H9 (cell line): ENCODE results near the gene NCOR1. TPM values are rescaled to one million over a fixed set of nuclear protein-coding genes. Genes with fewer than 3 reads are reported as not detected.

Experiments
- DNase-seq: peaks from one replicate; pipeline ENCODE4 v3.0.0-alpha.2; 2017
- H2AFZ ChIP-seq: one replicate; pipeline ENCODE4 v1.6.1; 2013; ENCODE audit warnings: mild to moderate bottlenecking, low read length, control low read depth, moderate library complexity
- H2AK5ac ChIP-seq: 2 replicates; pipeline ENCODE4 v1.6.1; 2013; ENCODE audit warnings: low read length, control low read depth, mixed read lengths; ENCODE audit not compliant: insufficient read length
- H2BK120ac ChIP-seq: one replicate; pipeline ENCODE4 v1.6.1; 2013; ENCODE audit warnings: low read depth, mild to moderate bottlenecking, low read length, control low read depth, inconsistent platforms; ENCODE audit not compliant: poor library complexity, severe bottlenecking
- H2BK12ac ChIP-seq: 2 replicates; pipeline ENCODE4 v1.6.1; 2013; ENCODE audit warnings: low read length, control low read depth, mixed read lengths, low read depth; ENCODE audit not compliant: insufficient read length
- H2BK15ac ChIP-seq: 2 replicates; pipeline ENCODE4 v1.6.1; 2013; ENCODE audit warnings: low read depth, low read length, control low read depth
- H2BK20ac ChIP-seq: one replicate; pipeline ENCODE4 v1.6.1; 2013; ENCODE audit warnings: low read depth, mild to moderate bottlenecking, low read length, control low read depth, inconsistent platforms; ENCODE audit not compliant: poor library complexity, severe bottlenecking
- H2BK5ac ChIP-seq: 2 replicates; pipeline ENCODE4 v1.6.1; 2013; ENCODE audit warnings: low read length, control low read depth, mixed read lengths; ENCODE audit not compliant: insufficient read length
- H3K14ac ChIP-seq: 2 replicates; pipeline ENCODE4 v1.6.1; 2013; ENCODE audit warnings: low read length, control low read depth; ENCODE audit not compliant: insufficient read depth
- H3K18ac ChIP-seq: 2 replicates; pipeline ENCODE4 v1.6.1; 2013; ENCODE audit warnings: low read depth, mild to moderate bottlenecking, mixed read lengths, low read length, control low read depth; ENCODE audit not compliant: insufficient read length
- H3K23ac ChIP-seq: 2 replicates; pipeline ENCODE4 v1.6.1; 2013; ENCODE audit warnings: low read length, control low read depth, mixed read lengths, low read depth; ENCODE audit not compliant: insufficient read length
- H3K23me2 ChIP-seq: 2 replicates; pipeline ENCODE4 v1.6.1; 2013; ENCODE audit warnings: low read depth, mild to moderate bottlenecking, mixed read lengths, low read length, control low read depth; ENCODE audit not compliant: insufficient read length, poor library complexity, severe bottlenecking
- H3K27ac ChIP-seq: 2 replicates; pipeline ENCODE4 v1.5.1; 2013; ENCODE audit warnings: low read length, control low read depth, mixed read lengths, low read depth; ENCODE audit not compliant: insufficient read length
- H3K27me3 ChIP-seq: 2 replicates; pipeline ENCODE4 v1.6.1; 2013; ENCODE audit warnings: low read length, control low read depth, inconsistent platforms; ENCODE audit not compliant: insufficient read depth
- H3K4ac ChIP-seq: 2 replicates; pipeline ENCODE4 v1.6.1; 2013; ENCODE audit warnings: low read depth, mild to moderate bottlenecking, control low read depth, inconsistent platforms, low read length, moderate library complexity
- H3K4me1 ChIP-seq: 2 replicates; pipeline ENCODE4 v1.6.1; 2013; ENCODE audit warnings: low read length, control low read depth, inconsistent platforms; ENCODE audit not compliant: insufficient read depth
- H3K4me2 ChIP-seq: 2 replicates; pipeline ENCODE4 v1.6.1; 2013; ENCODE audit warnings: low read length, control low read depth, mixed read lengths; ENCODE audit not compliant: insufficient read length, insufficient read depth
- H3K56ac ChIP-seq: 2 replicates; pipeline ENCODE4 v1.6.1; 2013; ENCODE audit warnings: low read depth, mild to moderate bottlenecking, mixed read lengths, low read length, control low read depth; ENCODE audit not compliant: insufficient read length
- H3K79me1 ChIP-seq: 2 replicates; pipeline ENCODE4 v1.6.1; 2013; ENCODE audit warnings: low read depth, mild to moderate bottlenecking, moderate library complexity, low read length, control low read depth, inconsistent platforms; ENCODE audit not compliant: insufficient read depth, poor library complexity, severe bottlenecking
- H3K79me2 ChIP-seq: 2 replicates; pipeline ENCODE4 v1.6.1; 2013; ENCODE audit warnings: low read length, control low read depth, inconsistent platforms; ENCODE audit not compliant: insufficient read depth
- H3K9ac ChIP-seq: 2 replicates; pipeline ENCODE4 v1.6.1; 2013; ENCODE audit warnings: low read length, control low read depth, mixed read lengths; ENCODE audit not compliant: insufficient read length; ENCODE audit errors: extremely low read depth
- H3K9me3 ChIP-seq: one replicate; pipeline ENCODE4 v1.6.1; 2013; ENCODE audit warnings: low read depth, low read length, inconsistent platforms; ENCODE audit not compliant: control insufficient read depth
- H3T11ph ChIP-seq: one replicate; pipeline ENCODE4 v1.6.1; 2013; ENCODE audit warnings: mild to moderate bottlenecking, low read length, control low read depth, inconsistent platforms
- H4K20me1 ChIP-seq: one replicate; pipeline ENCODE4 v1.6.1; 2013; ENCODE audit not compliant: control insufficient read depth, insufficient read length, insufficient read depth
- H4K5ac ChIP-seq: 2 replicates; pipeline ENCODE4 v1.6.1; 2013; ENCODE audit warnings: low read depth, mild to moderate bottlenecking, mixed read lengths, low read length, control low read depth; ENCODE audit not compliant: insufficient read length
- H4K8ac ChIP-seq: replicated peaks from 2 replicates; pipeline ENCODE4 v1.6.1; 2013; ENCODE audit warnings: low read length, control low read depth, mixed read lengths, low read depth; ENCODE audit not compliant: insufficient read length
- H4K91ac ChIP-seq: 2 replicates; pipeline ENCODE4 v1.6.1; 2013; ENCODE audit warnings: low read depth, mild to moderate bottlenecking, moderate library complexity, mixed read lengths, low read length, control low read depth; ENCODE audit not compliant: insufficient read length
- H3K27ac Mint-ChIP-seq, 3 experiments: 2 replicates in 2 of 3; 3 replicates in 1 of 3; pipeline ENCODE4 v1.8.0; 2020 to 2021; ENCODE audit warnings: mixed read lengths in 3 of 3, mild to moderate bottlenecking in 1 of 3, moderate library complexity in 1 of 3
- H3K27me3 Mint-ChIP-seq: 2 replicates; pipeline ENCODE4 v1.8.0; 2021; ENCODE audit warnings: low read depth, mild to moderate bottlenecking, moderate library complexity, mixed read lengths
- H3K36me3 Mint-ChIP-seq, 3 experiments: 2 replicates in 2 of 3; 3 replicates in 1 of 3; pipeline ENCODE4 v1.8.0; 2020 to 2021; ENCODE audit warnings: low read depth in 3 of 3, mixed read lengths in 3 of 3; ENCODE audit not compliant: insufficient read depth in 1 of 3
- H3K4me1 Mint-ChIP-seq, 2 experiments: 2 replicates each; pipeline ENCODE4 v1.8.0; 2020; ENCODE audit warnings: mixed read lengths in 2 of 2
- H3K4me3 Mint-ChIP-seq, 2 experiments: 2 replicates in 1 of 2; 3 replicates in 1 of 2; pipeline ENCODE4 v1.8.0; 2020 to 2021; ENCODE audit warnings: mild to moderate bottlenecking in 2 of 2, mixed read lengths in 2 of 2, moderate library complexity in 1 of 2
- H3K9me3 Mint-ChIP-seq, 2 experiments: 2 replicates in 1 of 2; 3 replicates in 1 of 2; pipeline ENCODE4 v1.8.0; 2020; ENCODE audit warnings: mild to moderate bottlenecking in 2 of 2, mixed read lengths in 2 of 2, moderate library complexity in 1 of 2
- CTCF ChIP-seq: fragments of 200-600 bp; sonication (generic); conservative IDR thresholded peaks from 3 replicates; pipeline ENCODE4 v1.8.0; 2021; ENCODE audit warnings: antibody characterized with exemption, mild to moderate bottlenecking
- WGBS: extraction: QIAGEN DNeasy Blood & Tissue Kit; methylation state at CpG from one replicate; pipeline ENCODE4 v1.1.7; 2013; ENCODE audit warnings: missing lambda C conversion rate, low lambda C conversion rate, mixed read lengths; ENCODE audit not compliant: insufficient read length; ENCODE audit errors: extremely low coverage; 5-methylcytosine and 5-hydroxymethylcytosine counted together
- total RNA-seq: library from RNA; stranded (reverse); gene quantifications from 2 replicates; pipeline ENCODE4 v1.2.1, GENCODE V29; 2021

Gene NCOR1
- total RNA-seq, 1 experiment from 2014 or later = 119 TPM

- Histone ChIP-seq H2BK15ac (no peak overlapping the region), H3K9me3 (no peaks in the 10 kb centered on the region), H4K8ac (no peak overlapping the region), H4K20me1 (no peaks in the 10 kb centered on the region), H2AK5ac (no peak overlapping the region), H3K27ac (no peak overlapping the region), H3T11ph (no peak overlapping the region), H3K4me2 (no peak overlapping the region), H2BK12ac (no peak overlapping the region), H3K27me3 (no peaks in the 10 kb centered on the region), H3K4ac (no peak overlapping the region), H3K79me1 (no peaks in the 10 kb centered on the region), H3K79me2 (no peaks in the 10 kb centered on the region; the same call in 1 of the 2 replicates), H2BK20ac (no peak overlapping the region), H2BK120ac (no peak overlapping the region), H2BK5ac (no peak overlapping the region), H4K91ac (no peak overlapping the region), H3K23ac (no peak overlapping the region), H3K18ac (no peak overlapping the region), H3K56ac (no peak overlapping the region), H3K23me2 (no peaks in the 10 kb centered on the region), H3K4me1 (no peaks in the 10 kb centered on the region), H4K5ac (no peak overlapping the region), H3K9ac (no peak overlapping the region), H3K14ac (no peak overlapping the region), H2AFZ (no peak overlapping the region)
- Mint-ChIP-seq H3K4me1 (no peaks in the 10 kb centered on the region), H3K9me3 (peaks cover 0 to 1% of the 10 kb centered on the region in 2 experiments; a peak in 2 of 5 replicates), H3K4me3 (no peak overlapping the region), H3K36me3 (peaks cover 27 to 48% (median 43%) of the 10 kb centered on the region in 3 experiments), H3K27ac (peak overlapping the region; percentile 0 to 58 (median 10); a peak in 4 of 7 replicates), H3K27me3 (no peaks in the 10 kb centered on the region)
- no peak for DNase-seq
- WGBS = no CpG with 5 or more reads among the region's 8 CpGs
- no peak for TF ChIP-seq CTCF
Measured at GRCh38 chr17:16122697-16123434, 92.5 kb downstream of the NCOR1 start.
